H9 (cell line): ENCODE measurements around the gene PTGFRN. TPM values are rescaled to one million over a fixed set of nuclear protein-coding genes. Genes with fewer than 3 reads are reported as not detected.

Source experiments
- DNase-seq: peaks from one replicate; pipeline ENCODE4 v3.0.0-alpha.2; 2017
- H2AFZ ChIP-seq: one replicate; pipeline ENCODE4 v1.6.1; 2013; ENCODE audit warnings: mild to moderate bottlenecking, low read length, control low read depth, moderate library complexity
- H2AK5ac ChIP-seq: 2 replicates; pipeline ENCODE4 v1.6.1; 2013; ENCODE audit warnings: low read length, control low read depth, mixed read lengths; ENCODE audit not compliant: insufficient read length
- H2BK120ac ChIP-seq: one replicate; pipeline ENCODE4 v1.6.1; 2013; ENCODE audit warnings: low read depth, mild to moderate bottlenecking, low read length, control low read depth, inconsistent platforms; ENCODE audit not compliant: poor library complexity, severe bottlenecking
- H2BK12ac ChIP-seq: 2 replicates; pipeline ENCODE4 v1.6.1; 2013; ENCODE audit warnings: low read length, control low read depth, mixed read lengths, low read depth; ENCODE audit not compliant: insufficient read length
- H2BK15ac ChIP-seq: 2 replicates; pipeline ENCODE4 v1.6.1; 2013; ENCODE audit warnings: low read depth, low read length, control low read depth
- H2BK20ac ChIP-seq: one replicate; pipeline ENCODE4 v1.6.1; 2013; ENCODE audit warnings: low read depth, mild to moderate bottlenecking, low read length, control low read depth, inconsistent platforms; ENCODE audit not compliant: poor library complexity, severe bottlenecking
- H2BK5ac ChIP-seq: 2 replicates; pipeline ENCODE4 v1.6.1; 2013; ENCODE audit warnings: low read length, control low read depth, mixed read lengths; ENCODE audit not compliant: insufficient read length
- H3K14ac ChIP-seq: 2 replicates; pipeline ENCODE4 v1.6.1; 2013; ENCODE audit warnings: low read length, control low read depth; ENCODE audit not compliant: insufficient read depth
- H3K18ac ChIP-seq: 2 replicates; pipeline ENCODE4 v1.6.1; 2013; ENCODE audit warnings: low read depth, mild to moderate bottlenecking, mixed read lengths, low read length, control low read depth; ENCODE audit not compliant: insufficient read length
- H3K23ac ChIP-seq: 2 replicates; pipeline ENCODE4 v1.6.1; 2013; ENCODE audit warnings: low read length, control low read depth, mixed read lengths, low read depth; ENCODE audit not compliant: insufficient read length
- H3K23me2 ChIP-seq: 2 replicates; pipeline ENCODE4 v1.6.1; 2013; ENCODE audit warnings: low read depth, mild to moderate bottlenecking, mixed read lengths, low read length, control low read depth; ENCODE audit not compliant: insufficient read length, poor library complexity, severe bottlenecking
- H3K27ac ChIP-seq: 2 replicates; pipeline ENCODE4 v1.5.1; 2013; ENCODE audit warnings: low read length, control low read depth, mixed read lengths, low read depth; ENCODE audit not compliant: insufficient read length
- H3K27me3 ChIP-seq: 2 replicates; pipeline ENCODE4 v1.6.1; 2013; ENCODE audit warnings: low read length, control low read depth, inconsistent platforms; ENCODE audit not compliant: insufficient read depth
- H3K4ac ChIP-seq: 2 replicates; pipeline ENCODE4 v1.6.1; 2013; ENCODE audit warnings: low read depth, mild to moderate bottlenecking, control low read depth, inconsistent platforms, low read length, moderate library complexity
- H3K4me1 ChIP-seq: 2 replicates; pipeline ENCODE4 v1.6.1; 2013; ENCODE audit warnings: low read length, control low read depth, inconsistent platforms; ENCODE audit not compliant: insufficient read depth
- H3K4me2 ChIP-seq: 2 replicates; pipeline ENCODE4 v1.6.1; 2013; ENCODE audit warnings: low read length, control low read depth, mixed read lengths; ENCODE audit not compliant: insufficient read length, insufficient read depth
- H3K56ac ChIP-seq: 2 replicates; pipeline ENCODE4 v1.6.1; 2013; ENCODE audit warnings: low read depth, mild to moderate bottlenecking, mixed read lengths, low read length, control low read depth; ENCODE audit not compliant: insufficient read length
- H3K79me1 ChIP-seq: 2 replicates; pipeline ENCODE4 v1.6.1; 2013; ENCODE audit warnings: low read depth, mild to moderate bottlenecking, moderate library complexity, low read length, control low read depth, inconsistent platforms; ENCODE audit not compliant: insufficient read depth, poor library complexity, severe bottlenecking
- H3K79me2 ChIP-seq: 2 replicates; pipeline ENCODE4 v1.6.1; 2013; ENCODE audit warnings: low read length, control low read depth, inconsistent platforms; ENCODE audit not compliant: insufficient read depth
- H3K9ac ChIP-seq: 2 replicates; pipeline ENCODE4 v1.6.1; 2013; ENCODE audit warnings: low read length, control low read depth, mixed read lengths; ENCODE audit not compliant: insufficient read length; ENCODE audit errors: extremely low read depth
- H3K9me3 ChIP-seq: one replicate; pipeline ENCODE4 v1.6.1; 2013; ENCODE audit warnings: low read depth, low read length, inconsistent platforms; ENCODE audit not compliant: control insufficient read depth
- H3T11ph ChIP-seq: one replicate; pipeline ENCODE4 v1.6.1; 2013; ENCODE audit warnings: mild to moderate bottlenecking, low read length, control low read depth, inconsistent platforms
- H4K20me1 ChIP-seq: one replicate; pipeline ENCODE4 v1.6.1; 2013; ENCODE audit not compliant: control insufficient read depth, insufficient read length, insufficient read depth
- H4K5ac ChIP-seq: 2 replicates; pipeline ENCODE4 v1.6.1; 2013; ENCODE audit warnings: low read depth, mild to moderate bottlenecking, mixed read lengths, low read length, control low read depth; ENCODE audit not compliant: insufficient read length
- H4K8ac ChIP-seq: replicated peaks from 2 replicates; pipeline ENCODE4 v1.6.1; 2013; ENCODE audit warnings: low read length, control low read depth, mixed read lengths, low read depth; ENCODE audit not compliant: insufficient read length
- H4K91ac ChIP-seq: 2 replicates; pipeline ENCODE4 v1.6.1; 2013; ENCODE audit warnings: low read depth, mild to moderate bottlenecking, moderate library complexity, mixed read lengths, low read length, control low read depth; ENCODE audit not compliant: insufficient read length
- H3K27ac Mint-ChIP-seq, 3 experiments: 2 replicates in 2 of 3; 3 replicates in 1 of 3; pipeline ENCODE4 v1.8.0; 2020 to 2021; ENCODE audit warnings: mixed read lengths in 3 of 3, mild to moderate bottlenecking in 1 of 3, moderate library complexity in 1 of 3
- H3K27me3 Mint-ChIP-seq: 2 replicates; pipeline ENCODE4 v1.8.0; 2021; ENCODE audit warnings: low read depth, mild to moderate bottlenecking, moderate library complexity, mixed read lengths
- H3K36me3 Mint-ChIP-seq, 3 experiments: 2 replicates in 2 of 3; 3 replicates in 1 of 3; pipeline ENCODE4 v1.8.0; 2020 to 2021; ENCODE audit warnings: low read depth in 3 of 3, mixed read lengths in 3 of 3; ENCODE audit not compliant: insufficient read depth in 1 of 3
- H3K4me1 Mint-ChIP-seq, 2 experiments: 2 replicates each; pipeline ENCODE4 v1.8.0; 2020; ENCODE audit warnings: mixed read lengths in 2 of 2
- H3K4me3 Mint-ChIP-seq, 2 experiments: 2 replicates in 1 of 2; 3 replicates in 1 of 2; pipeline ENCODE4 v1.8.0; 2020 to 2021; ENCODE audit warnings: mild to moderate bottlenecking in 2 of 2, mixed read lengths in 2 of 2, moderate library complexity in 1 of 2
- H3K9me3 Mint-ChIP-seq, 2 experiments: 2 replicates in 1 of 2; 3 replicates in 1 of 2; pipeline ENCODE4 v1.8.0; 2020; ENCODE audit warnings: mild to moderate bottlenecking in 2 of 2, mixed read lengths in 2 of 2, moderate library complexity in 1 of 2
- WGBS: extraction: QIAGEN DNeasy Blood & Tissue Kit; methylation state at CpG from one replicate; pipeline ENCODE4 v1.1.7; 2013; ENCODE audit warnings: missing lambda C conversion rate, low lambda C conversion rate, mixed read lengths; ENCODE audit not compliant: insufficient read length; ENCODE audit errors: extremely low coverage; 5-methylcytosine and 5-hydroxymethylcytosine counted together
- total RNA-seq: library from RNA; stranded (reverse); gene quantifications from 2 replicates; pipeline ENCODE4 v1.2.1, GENCODE V29; 2021
- TF ChIP-seq, protein P1 (sequence below): fragments of 200-600 bp; sonication (generic); conservative IDR thresholded peaks from 3 replicates; pipeline ENCODE4 v1.8.0; 2021; ENCODE audit warnings: antibody characterized with exemption, mild to moderate bottlenecking

PTGFRN gene
- total RNA-seq, 1 experiment from 2014 or later = 26.3 TPM

DNA sequence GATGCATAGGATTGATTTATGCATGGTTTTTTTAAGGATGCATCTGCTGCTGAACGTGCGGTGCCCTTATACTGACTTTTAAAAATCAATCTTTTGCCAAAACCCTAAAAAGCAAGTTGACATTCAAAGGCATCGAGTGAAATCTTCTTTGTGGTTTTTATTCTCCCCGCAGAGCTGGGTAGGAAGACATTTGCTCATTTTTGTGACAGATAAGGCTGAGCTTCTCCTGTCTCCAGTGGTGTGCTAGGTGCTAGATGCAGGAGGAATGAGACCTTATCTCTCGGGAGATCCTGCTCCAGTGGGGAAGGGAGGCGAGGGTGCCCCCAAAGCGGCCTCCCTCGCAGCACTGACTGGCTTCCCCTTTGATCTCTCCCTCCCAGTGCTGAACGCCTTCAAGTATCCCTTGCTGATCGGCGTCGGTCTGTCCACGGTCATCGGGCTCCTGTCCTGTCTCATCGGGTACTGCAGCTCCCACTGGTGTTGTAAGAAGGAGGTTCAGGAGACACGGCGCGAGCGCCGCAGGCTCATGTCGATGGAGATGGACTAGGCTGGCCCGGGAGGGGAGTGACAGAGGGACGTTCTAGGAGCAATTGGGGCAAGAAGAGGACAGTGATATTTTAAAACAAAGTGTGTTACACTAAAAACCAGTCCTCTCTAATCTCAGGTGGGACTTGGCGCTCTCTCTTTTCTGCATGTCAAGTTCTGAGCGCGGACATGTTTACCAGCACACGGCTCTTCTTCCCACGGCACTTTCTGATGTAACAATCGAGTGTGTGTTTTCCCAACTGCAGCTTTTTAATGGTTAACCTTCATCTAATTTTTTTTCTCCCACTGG, 76.9 kb downstream of the PTGFRN start:
- H3K18ac ChIP-seq = no peak overlapping the region
- no peak overlapping the region for H3K27ac ChIP-seq
- Mint-ChIP-seq H3K4me3 (no peak overlapping the region), H3K27me3 (no peaks in the 10 kb centered on the region), H3K9me3 (no peaks in the 10 kb centered on the region), H3K36me3 (peaks cover 7 to 41% (median 21%) of the 10 kb centered on the region in 3 experiments), H3K27ac (peak overlapping the region in 2 of 3 experiments; percentile 1 to 28; a peak in 2 of 7 replicates), H3K4me1 (peaks cover 21 to 30% of the 10 kb centered on the region in 2 experiments)
- no peak overlapping the region for H2BK12ac ChIP-seq
- no peaks in the 10 kb centered on the region; the same call in 1 of the 2 replicates for H3K4me1 ChIP-seq
- no peak overlapping the region for H3K23ac ChIP-seq
- no peak overlapping the region for H3K4me2 ChIP-seq
- H3K56ac ChIP-seq = no peak overlapping the region
- TF ChIP-seq, protein P1, sequence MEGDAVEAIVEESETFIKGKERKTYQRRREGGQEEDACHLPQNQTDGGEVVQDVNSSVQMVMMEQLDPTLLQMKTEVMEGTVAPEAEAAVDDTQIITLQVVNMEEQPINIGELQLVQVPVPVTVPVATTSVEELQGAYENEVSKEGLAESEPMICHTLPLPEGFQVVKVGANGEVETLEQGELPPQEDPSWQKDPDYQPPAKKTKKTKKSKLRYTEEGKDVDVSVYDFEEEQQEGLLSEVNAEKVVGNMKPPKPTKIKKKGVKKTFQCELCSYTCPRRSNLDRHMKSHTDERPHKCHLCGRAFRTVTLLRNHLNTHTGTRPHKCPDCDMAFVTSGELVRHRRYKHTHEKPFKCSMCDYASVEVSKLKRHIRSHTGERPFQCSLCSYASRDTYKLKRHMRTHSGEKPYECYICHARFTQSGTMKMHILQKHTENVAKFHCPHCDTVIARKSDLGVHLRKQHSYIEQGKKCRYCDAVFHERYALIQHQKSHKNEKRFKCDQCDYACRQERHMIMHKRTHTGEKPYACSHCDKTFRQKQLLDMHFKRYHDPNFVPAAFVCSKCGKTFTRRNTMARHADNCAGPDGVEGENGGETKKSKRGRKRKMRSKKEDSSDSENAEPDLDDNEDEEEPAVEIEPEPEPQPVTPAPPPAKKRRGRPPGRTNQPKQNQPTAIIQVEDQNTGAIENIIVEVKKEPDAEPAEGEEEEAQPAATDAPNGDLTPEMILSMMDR = peak; percentile 14; the same call in 1 of the 3 replicates
- no peak overlapping the region for H2BK20ac ChIP-seq
- H3K9ac ChIP-seq = no peak overlapping the region
- no peak overlapping the region for H3K14ac ChIP-seq
- no peak overlapping the region for H4K5ac ChIP-seq
- no peaks in the 10 kb centered on the region for H3K27me3 ChIP-seq
- H4K8ac ChIP-seq = no peak overlapping the region
- peak; percentile 36 for DNase-seq
- no peaks in the 10 kb centered on the region for H3K79me1 ChIP-seq
- H3T11ph ChIP-seq = no peak overlapping the region
- H3K9me3 ChIP-seq = no peaks in the 10 kb centered on the region
- peaks cover 2% of the 10 kb centered on the region for H4K20me1 ChIP-seq
- no peak overlapping the region for H2AK5ac ChIP-seq
- no peak overlapping the region for H2BK5ac ChIP-seq
- H2AFZ ChIP-seq = no peak overlapping the region
- no peak overlapping the region for H2BK15ac ChIP-seq
- no peaks in the 10 kb centered on the region for H3K79me2 ChIP-seq
- no CpG with 5 or more reads among the region's 29 CpGs for WGBS
- no peak overlapping the region for H3K4ac ChIP-seq
- no peak overlapping the region for H2BK120ac ChIP-seq
- no peaks in the 10 kb centered on the region for H3K23me2 ChIP-seq
- H4K91ac ChIP-seq = no peak overlapping the region
